ENCODE measurements around the gene EMILIN2. TPM values are rescaled to one million over a fixed set of nuclear protein-coding genes. Genes with fewer than 3 reads are reported as not detected.

The EMILIN2 gene
- total RNA-seq, 1 experiment from 2014 or later: 11.7 TPM

DNA sequence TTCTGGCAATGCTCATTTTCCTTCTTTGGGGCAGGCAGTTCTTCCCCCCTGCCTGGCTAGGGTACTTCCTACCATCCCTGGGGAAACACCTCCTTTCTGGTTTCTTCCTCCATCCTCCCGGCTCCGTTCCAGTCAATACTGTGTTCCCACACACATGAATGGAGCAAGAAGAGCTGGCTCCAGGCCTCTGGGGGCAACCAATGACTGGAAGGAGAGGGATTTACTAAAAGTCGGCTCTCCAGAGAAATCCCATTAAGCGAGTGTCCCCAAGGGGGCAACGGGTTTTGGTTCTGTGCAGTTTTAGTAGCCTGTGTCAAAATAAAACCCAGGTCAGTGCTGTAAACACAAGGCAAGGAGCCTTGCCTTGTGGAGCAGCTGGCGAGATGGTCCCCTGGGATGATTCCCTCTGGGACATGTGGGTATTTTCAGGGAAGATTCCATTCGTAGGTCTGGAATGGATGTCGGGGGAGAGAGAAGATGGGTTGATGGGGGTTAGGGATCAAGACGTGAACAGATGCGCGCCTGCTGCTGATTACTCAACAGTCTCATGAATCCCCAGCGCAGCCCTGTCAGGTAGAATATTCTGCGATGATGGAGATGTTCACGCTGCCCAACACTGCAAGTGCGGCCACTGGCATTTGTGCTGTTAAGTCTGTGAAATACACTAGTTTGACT lies 32.0 kb downstream of the EMILIN2 start:
- Mint-ChIP-seq H3K27me3 (ENCODE audit: low read depth) (no peaks in the 10 kb centered on the region), H3K4me1 (peaks cover 11% of the 10 kb centered on the region), H3K27ac (no peak overlapping the region), H3K9me3 (no peaks in the 10 kb centered on the region), H3K36me3 (no peaks in the 10 kb centered on the region), H3K4me3 (no peak overlapping the region)
- CTCF ChIA-PET: interaction anchor here (1.1 kb wide), 1 partner anchor 250 kb away, joined by 3 read pairs; no protein-coding TSS in a partner anchor
- DNase-seq (ENCODE audit: low spot score): no peak
- POLR2A ChIA-PET: no interaction called here
- no peak for ATAC-seq
- TF ChIP-seq FOXK1 (CRISPR knock-in tag; IDR thresholded peaks at IDR 0.05) (no peak), SMAD4 (CRISPR knock-in tag; IDR thresholded peaks at IDR 0.05) (no peak), E2F5 (CRISPR knock-in tag; IDR thresholded peaks at IDR 0.05) (no peak), NR3C1 (CRISPR knock-in tag; conservative IDR thresholded peaks at IDR 0.05; ENCODE audit: low read depth) (no peak), EMX1 (CRISPR knock-in tag; IDR thresholded peaks at IDR 0.05) (no peak), ERG (CRISPR knock-in tag; IDR thresholded peaks at IDR 0.05) (no peak), NR1H2 (CRISPR knock-in tag; IDR thresholded peaks at IDR 0.05) (no peak), E2F4 (CRISPR knock-in tag; IDR thresholded peaks at IDR 0.05; ENCODE audit: borderline replicate concordance, low read depth) (no peak), ZNF416 (CRISPR knock-in tag; IDR thresholded peaks at IDR 0.05) (no peak), ZNF425 (CRISPR knock-in tag; conservative IDR thresholded peaks at IDR 0.05) (no peak), HMGA2 (CRISPR knock-in tag; IDR thresholded peaks at IDR 0.05) (no peak), ZSCAN18 (CRISPR knock-in tag; IDR thresholded peaks at IDR 0.05) (no peak), NFE2L1 (CRISPR knock-in tag; IDR thresholded peaks at IDR 0.05) (no peak)

GRCh38 chr18:2879889-2880288 lies 33.1 kb downstream of the EMILIN2 start:
- ATAC-seq: no peak
- Mint-ChIP-seq H3K36me3 (no peaks in the 10 kb centered on the region), H3K4me3 (no peak overlapping the region), H3K27ac (no peak overlapping the region), H3K27me3 (ENCODE audit: low read depth) (no peaks in the 10 kb centered on the region), H3K4me1 (peaks cover 11% of the 10 kb centered on the region), H3K9me3 (no peaks in the 10 kb centered on the region)
- CTCF ChIA-PET: interaction anchor here (1.1 kb wide), 1 partner anchor 249 kb away, joined by 3 read pairs; no protein-coding TSS in a partner anchor
- DNase-seq (ENCODE audit: low spot score): no peak
- POLR2A ChIA-PET: no interaction called here
- no peak for TF ChIP-seq TCF7 (CRISPR knock-in tag; IDR thresholded peaks at IDR 0.05; ENCODE audit: low read depth)
- no peak for TF ChIP-seq JUN (CRISPR knock-in tag; IDR thresholded peaks at IDR 0.05)
- no peak for TF ChIP-seq ZNF396 (CRISPR knock-in tag; IDR thresholded peaks at IDR 0.05; ENCODE audit: borderline replicate concordance)
- no peak for TF ChIP-seq IRF1 (CRISPR knock-in tag; IDR thresholded peaks at IDR 0.05)
- TF ChIP-seq, protein P1, sequence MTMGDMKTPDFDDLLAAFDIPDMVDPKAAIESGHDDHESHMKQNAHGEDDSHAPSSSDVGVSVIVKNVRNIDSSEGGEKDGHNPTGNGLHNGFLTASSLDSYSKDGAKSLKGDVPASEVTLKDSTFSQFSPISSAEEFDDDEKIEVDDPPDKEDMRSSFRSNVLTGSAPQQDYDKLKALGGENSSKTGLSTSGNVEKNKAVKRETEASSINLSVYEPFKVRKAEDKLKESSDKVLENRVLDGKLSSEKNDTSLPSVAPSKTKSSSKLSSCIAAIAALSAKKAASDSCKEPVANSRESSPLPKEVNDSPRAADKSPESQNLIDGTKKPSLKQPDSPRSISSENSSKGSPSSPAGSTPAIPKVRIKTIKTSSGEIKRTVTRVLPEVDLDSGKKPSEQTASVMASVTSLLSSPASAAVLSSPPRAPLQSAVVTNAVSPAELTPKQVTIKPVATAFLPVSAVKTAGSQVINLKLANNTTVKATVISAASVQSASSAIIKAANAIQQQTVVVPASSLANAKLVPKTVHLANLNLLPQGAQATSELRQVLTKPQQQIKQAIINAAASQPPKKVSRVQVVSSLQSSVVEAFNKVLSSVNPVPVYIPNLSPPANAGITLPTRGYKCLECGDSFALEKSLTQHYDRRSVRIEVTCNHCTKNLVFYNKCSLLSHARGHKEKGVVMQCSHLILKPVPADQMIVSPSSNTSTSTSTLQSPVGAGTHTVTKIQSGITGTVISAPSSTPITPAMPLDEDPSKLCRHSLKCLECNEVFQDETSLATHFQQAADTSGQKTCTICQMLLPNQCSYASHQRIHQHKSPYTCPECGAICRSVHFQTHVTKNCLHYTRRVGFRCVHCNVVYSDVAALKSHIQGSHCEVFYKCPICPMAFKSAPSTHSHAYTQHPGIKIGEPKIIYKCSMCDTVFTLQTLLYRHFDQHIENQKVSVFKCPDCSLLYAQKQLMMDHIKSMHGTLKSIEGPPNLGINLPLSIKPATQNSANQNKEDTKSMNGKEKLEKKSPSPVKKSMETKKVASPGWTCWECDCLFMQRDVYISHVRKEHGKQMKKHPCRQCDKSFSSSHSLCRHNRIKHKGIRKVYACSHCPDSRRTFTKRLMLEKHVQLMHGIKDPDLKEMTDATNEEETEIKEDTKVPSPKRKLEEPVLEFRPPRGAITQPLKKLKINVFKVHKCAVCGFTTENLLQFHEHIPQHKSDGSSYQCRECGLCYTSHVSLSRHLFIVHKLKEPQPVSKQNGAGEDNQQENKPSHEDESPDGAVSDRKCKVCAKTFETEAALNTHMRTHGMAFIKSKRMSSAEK (CRISPR knock-in tag; IDR thresholded peaks at IDR 0.05; ENCODE audit: borderline replicate concordance): no peak
- TF ChIP-seq ZNF423 (CRISPR knock-in tag; IDR thresholded peaks at IDR 0.05): no peak
- TF ChIP-seq ERG (CRISPR knock-in tag; IDR thresholded peaks at IDR 0.05): no peak

Measured in WTC11 (cell line).